Endothelial cell of umbilical vein (primary cell): ENCODE data around the gene TGFBI. TPM values are rescaled to one million over a fixed set of nuclear protein-coding genes. Genes with fewer than 3 reads are reported as not detected.

ENCODE experiments used
- BruUV-seq: library from RNA; stranded (reverse); fragments of 400-500 nt; replicated peaks from 2 replicates; lab custom pipeline; 2021; lab: Mats Ljungman, UMichigan
- CTCF ChIA-PET: fragments of 300-600, 350-600 bp; sonication (Branson Sonifier 250); formaldehyde crosslinking; loops from one replicate; lab custom pipeline; 2021; ENCODE audit warnings: antibody characterized with exemption, inconsistent platforms; lab: Charles Lee
- POLR2A ChIA-PET: fragments of 300-600, 350-600 bp; sonication (Branson Sonifier 250); formaldehyde crosslinking; loops from one replicate; lab custom pipeline; 2021; ENCODE audit warnings: antibody characterized with exemption, inconsistent platforms; lab: Charles Lee
- DNase-seq: peaks from one replicate; pipeline ENCODE4 v3.0.0-alpha.2; 2011; ENCODE audit warnings: low read depth, low spot score
- FAIRE-seq: peaks from 2 replicates; lab custom pipeline; 2011; peaks lifted over from hg19 to GRCh38; lab: Jason Lieb, UNC
- H2AFZ ChIP-seq: 2 replicates; pipeline ENCODE4 v1.6.0; 2012; ENCODE audit warnings: low read depth, low read length, control low read depth, inconsistent platforms
- H3K27ac ChIP-seq: 2 replicates; pipeline ENCODE4 v1.5.1; 2011; ENCODE audit warnings: low read depth, mild to moderate bottlenecking, control low read depth, low read length, moderate library complexity; ENCODE audit not compliant: insufficient read depth
- H3K27me3 ChIP-seq, 2 experiments: 2 replicates each; pipeline versions ENCODE4 v1.6.0 to v1.6.1; 2011; ENCODE audit warnings: low read length in 2 of 2, mixed read lengths in 1 of 2; ENCODE audit not compliant: control insufficient read depth in 2 of 2, insufficient read depth in 2 of 2
- H3K36me3 ChIP-seq, 2 experiments: 2 replicates in 1 of 2; 3 replicates in 1 of 2; pipeline ENCODE4 v1.5.1; 2011; ENCODE audit warnings: low read length in 2 of 2, mild to moderate bottlenecking in 1 of 2, moderate library complexity in 1 of 2; ENCODE audit not compliant: control insufficient read depth in 2 of 2, insufficient read depth in 2 of 2; ENCODE audit errors: extremely low read depth in 1 of 2
- H3K4me1 ChIP-seq: 3 replicates; pipeline ENCODE4 v1.5.1; 2011; ENCODE audit warnings: mild to moderate bottlenecking, low read length; ENCODE audit not compliant: control insufficient read depth, insufficient read depth; ENCODE audit errors: extremely low read depth
- H3K4me2 ChIP-seq: 2 replicates; pipeline ENCODE4 v1.6.1; 2011; ENCODE audit warnings: low read length, control low read depth, mixed read lengths; ENCODE audit not compliant: insufficient read depth
- H3K4me3 ChIP-seq, 3 experiments: fragments of 200-600 bp in 1 of 3; sonication (generic), shearing (Covaris generic) in 1 of 3; replicated peaks in 1 of 3; 2 replicates each; pipeline ENCODE4 v1.5.1; 2011 to 2016; ENCODE audit warnings: control low read depth in 3 of 3, low read length in 3 of 3, mild to moderate bottlenecking in 2 of 3, inconsistent platforms in 1 of 3, low read depth in 1 of 3, moderate library complexity in 1 of 3; ENCODE audit not compliant: insufficient read depth in 1 of 3
- H3K79me2 ChIP-seq: 2 replicates; pipeline ENCODE4 v1.6.0; 2012; ENCODE audit warnings: low read length, inconsistent platforms; ENCODE audit not compliant: control insufficient read depth, insufficient read depth
- H3K9ac ChIP-seq: replicated peaks from 2 replicates; pipeline ENCODE3; 2011; ENCODE audit warnings: low read length, control low read depth; ENCODE audit not compliant: insufficient read depth; ENCODE audit errors: extremely low read depth
- H3K9me1 ChIP-seq: replicated peaks from 3 replicates; pipeline ENCODE4 v1.6.0; 2011; ENCODE audit warnings: mild to moderate bottlenecking, low read length; ENCODE audit not compliant: control insufficient read depth, insufficient read depth; ENCODE audit errors: extremely low read depth
- H3K9me3 ChIP-seq: replicated peaks from 2 replicates; pipeline ENCODE4 v1.5.1; 2012; ENCODE audit warnings: low read length, inconsistent platforms; ENCODE audit not compliant: control insufficient read depth, insufficient read depth
- H4K20me1 ChIP-seq: replicated peaks from 2 replicates; pipeline ENCODE3; 2011; ENCODE audit warnings: mild to moderate bottlenecking, low read length; ENCODE audit not compliant: control insufficient read depth, insufficient read depth; ENCODE audit errors: extremely low read depth
- EZH2 ChIP-seq: IDR thresholded peaks from 2 replicates; pipeline ENCODE4 v1.6.1; 2012; ENCODE audit warnings: borderline replicate concordance, low read depth, mild to moderate bottlenecking, moderate library complexity, low read length, inconsistent platforms; ENCODE audit not compliant: severe bottlenecking
- FOS ChIP-seq: IDR thresholded peaks from 2 replicates; pipeline ENCODE4 v1.6.1; 2011; ENCODE audit warnings: mild to moderate bottlenecking, low read length, moderate library complexity, borderline replicate concordance; ENCODE audit not compliant: insufficient read depth
- GATA2 ChIP-seq: IDR thresholded peaks from 2 replicates; pipeline ENCODE4 v1.7.0; 2011; ENCODE audit warnings: low read depth, mild to moderate bottlenecking, moderate library complexity, mixed read lengths, low read length; ENCODE audit not compliant: insufficient read length, insufficient read depth
- JUN ChIP-seq: IDR thresholded peaks from 2 replicates; pipeline ENCODE4 v1.6.1; 2011; ENCODE audit warnings: borderline replicate concordance, low read depth; ENCODE audit not compliant: insufficient read length, insufficient read depth
- MYC ChIP-seq: IDR thresholded peaks from one replicate; pipeline ENCODE4 v1.6.1; 2011; ENCODE audit warnings: mild to moderate bottlenecking, low read depth, low read length
- POLR2A ChIP-seq: IDR thresholded peaks from 2 replicates; pipeline ENCODE4 v1.6.1; 2012; ENCODE audit warnings: low read depth, mild to moderate bottlenecking, control low read depth, low read length
- POLR2AphosphoS5 ChIP-seq: IDR thresholded peaks from 2 replicates; pipeline ENCODE4 v1.6.1; 2012; ENCODE audit warnings: low read depth, mild to moderate bottlenecking, control low read depth, low read length, moderate library complexity; ENCODE audit not compliant: insufficient read depth
- dilution Hi-C: fragments of 300-500 bp; cut with MboI; formaldehyde crosslinking; loops from one replicate; pipeline ENCODE4 v1.15.0; 2019; ENCODE audit warnings: low sequenced_read_pairs; ENCODE audit not compliant: extremely low pct_ligation_motif_present
- intact Hi-C: fragments of 100-400 bp; cut with micrococcal nuclease; formaldehyde crosslinking; loops from one replicate; pipeline ENCODE4 v1.10.0; 2022
- polyA plus RNA-seq, 4 experiments: library from polyadenylated mRNA; depleted of rRNA in 3 of 4; stranded (reverse) in 3 of 4; unstranded in 1 of 4; fragments of >200 nt; gene quantifications; 2 replicates each; pipeline versions ENCODE4 v1.2.1 to v1.2.3, GENCODE V29; 2011 to 2012; ENCODE audit warnings: missing spikeins in 1 of 4
- total RNA-seq: library from RNA; stranded (reverse); gene quantifications from 2 replicates; pipeline ENCODE4 v1.2.3, GENCODE V29; 2021
- TF ChIP-seq, protein P1 (sequence below): IDR thresholded peaks from 2 replicates; pipeline ENCODE4 v1.6.1; 2011; ENCODE audit not compliant: insufficient read depth, insufficient read length
- TF ChIP-seq, protein P2 (sequence below), 2 donors: IDR thresholded peaks; 1 replicate in 1 of 2; 2 replicates in 1 of 2; pipeline ENCODE4 v1.5.1; 2011; ENCODE audit warnings: low read length in 2 of 2, mild to moderate bottlenecking in 2 of 2, moderate library complexity in 2 of 2, control low read depth in 1 of 2, inconsistent platforms in 1 of 2, low read depth in 1 of 2; ENCODE audit not compliant: insufficient read depth in 1 of 2; ENCODE audit errors: extremely low read depth in 1 of 2

The TGFBI gene
- total and polyA plus RNA-seq, 2 donors (not counting 3 experiments of a cell fraction or from before 2014, with no cell fraction given), result 6.5 to 18.9 TPM

DNA sequence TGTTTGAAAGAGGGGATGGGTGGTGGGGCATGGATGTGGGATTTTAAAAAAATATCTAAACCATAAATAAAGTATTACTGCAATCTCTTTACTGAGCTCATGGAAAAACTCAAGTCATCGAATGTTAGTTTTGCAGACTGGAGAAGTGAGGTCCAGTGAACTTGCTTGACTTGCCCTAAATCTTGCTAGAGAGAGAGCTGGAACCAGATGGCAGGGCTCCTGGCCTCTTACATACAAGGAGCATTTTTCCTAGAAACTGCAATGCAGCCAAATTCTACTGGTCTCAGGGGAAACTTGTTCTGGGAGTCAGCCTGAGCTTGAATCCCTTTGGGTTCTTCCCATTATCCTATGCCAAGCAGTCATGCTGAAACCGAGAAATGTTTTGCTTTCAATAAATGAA, 2.9 kb upstream of the TGFBI start:
- no peaks in the 10 kb centered on the region for H3K27me3 ChIP-seq
- ChIA-PET POLR2A (interaction anchor here (0.6 kb wide), 1 partner anchor 10 kb away, joined by 4 read pairs; no protein-coding TSS in a partner anchor), CTCF (interaction anchor here (1.0 to 4.9 kb wide), 4 partner anchors 10 to 48 kb away, joined by 3 to 19 read pairs (median 4); no protein-coding TSS in a partner anchor)
- H3K4me1 ChIP-seq, result peaks cover 4% of the 10 kb centered on the region
- H3K79me2 ChIP-seq, result no peaks in the 10 kb centered on the region
- no peak overlapping the region for H2AFZ ChIP-seq
- H3K27ac ChIP-seq, result no peak overlapping the region
- no TSS peak for BruUV-seq
- TF ChIP-seq JUN (no peak), POLR2AphosphoS5 (no peak)
- TF ChIP-seq, protein P1, sequence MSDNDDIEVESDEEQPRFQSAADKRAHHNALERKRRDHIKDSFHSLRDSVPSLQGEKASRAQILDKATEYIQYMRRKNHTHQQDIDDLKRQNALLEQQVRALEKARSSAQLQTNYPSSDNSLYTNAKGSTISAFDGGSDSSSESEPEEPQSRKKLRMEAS, result no peak
- intact Hi-C loops (no loop called here), dilution Hi-C loops (no loop called here)
- H3K9me1 ChIP-seq, result no peaks in the 10 kb centered on the region
- H4K20me1 ChIP-seq, result no peaks in the 10 kb centered on the region
- no peak for FAIRE-seq
- no peak overlapping the region for H3K4me3 ChIP-seq
- no peak overlapping the region for H3K9ac ChIP-seq
- H3K4me2 ChIP-seq, result no peak overlapping the region
- no peaks in the 10 kb centered on the region for H3K36me3 ChIP-seq
- H3K9me3 ChIP-seq, result no peaks in the 10 kb centered on the region
- no peak for DNase-seq

DNA sequence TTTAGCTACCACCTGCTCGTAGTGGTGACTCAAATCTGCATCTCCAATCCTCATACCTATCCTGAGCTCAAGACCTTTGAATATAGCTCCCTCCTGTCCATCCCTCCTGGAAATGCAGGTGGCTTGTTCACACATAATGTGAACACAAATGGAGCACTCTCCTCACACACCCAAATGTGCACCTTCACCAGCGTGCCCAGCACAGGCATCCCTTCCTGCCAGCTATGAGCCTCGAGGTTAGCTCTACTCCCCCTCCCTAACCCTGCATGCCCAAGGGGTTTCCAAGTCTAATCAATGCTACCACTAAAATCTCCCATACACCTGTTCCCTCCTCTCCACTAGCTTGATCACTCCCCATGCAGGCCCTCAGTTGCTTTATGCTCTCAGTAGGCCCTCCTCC, 2.2 kb upstream of the TGFBI start:
- Histone ChIP-seq H3K9me3 (no peaks in the 10 kb centered on the region), H3K36me3 (no peaks in the 10 kb centered on the region), H3K27ac (no peak overlapping the region), H3K4me3 (no peak overlapping the region), H2AFZ (no peak overlapping the region), H3K9ac (no peak overlapping the region), H3K4me2 (no peak overlapping the region), H3K27me3 (no peaks in the 10 kb centered on the region), H4K20me1 (no peaks in the 10 kb centered on the region), H3K79me2 (no peaks in the 10 kb centered on the region), H3K4me1 (peaks cover 3% of the 10 kb centered on the region), H3K9me1 (no peaks in the 10 kb centered on the region)
- TF ChIP-seq EZH2 (no peak), POLR2AphosphoS5 (no peak), FOS (no peak), GATA2 (no peak), POLR2A (no peak), JUN (no peak), MYC (no peak)
- TF ChIP-seq, protein P1, result no peak
- TF ChIP-seq, protein P2, sequence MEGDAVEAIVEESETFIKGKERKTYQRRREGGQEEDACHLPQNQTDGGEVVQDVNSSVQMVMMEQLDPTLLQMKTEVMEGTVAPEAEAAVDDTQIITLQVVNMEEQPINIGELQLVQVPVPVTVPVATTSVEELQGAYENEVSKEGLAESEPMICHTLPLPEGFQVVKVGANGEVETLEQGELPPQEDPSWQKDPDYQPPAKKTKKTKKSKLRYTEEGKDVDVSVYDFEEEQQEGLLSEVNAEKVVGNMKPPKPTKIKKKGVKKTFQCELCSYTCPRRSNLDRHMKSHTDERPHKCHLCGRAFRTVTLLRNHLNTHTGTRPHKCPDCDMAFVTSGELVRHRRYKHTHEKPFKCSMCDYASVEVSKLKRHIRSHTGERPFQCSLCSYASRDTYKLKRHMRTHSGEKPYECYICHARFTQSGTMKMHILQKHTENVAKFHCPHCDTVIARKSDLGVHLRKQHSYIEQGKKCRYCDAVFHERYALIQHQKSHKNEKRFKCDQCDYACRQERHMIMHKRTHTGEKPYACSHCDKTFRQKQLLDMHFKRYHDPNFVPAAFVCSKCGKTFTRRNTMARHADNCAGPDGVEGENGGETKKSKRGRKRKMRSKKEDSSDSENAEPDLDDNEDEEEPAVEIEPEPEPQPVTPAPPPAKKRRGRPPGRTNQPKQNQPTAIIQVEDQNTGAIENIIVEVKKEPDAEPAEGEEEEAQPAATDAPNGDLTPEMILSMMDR (IDR thresholded peaks at IDR 0.05; ENCODE audit: extremely low read depth in 1 of 2, insufficient read depth in 1 of 2, low read depth in 1 of 2, low read length in 2 of 2), result no peak
- POLR2A ChIA-PET, result interaction anchor here (0.6 kb wide), 1 partner anchor 9 kb away, joined by 4 read pairs; no protein-coding TSS in a partner anchor
- no TSS peak for BruUV-seq
- intact Hi-C loops, result no loop called here
- no peak for DNase-seq
- no peak for FAIRE-seq
- dilution Hi-C loops, result no loop called here
- CTCF ChIA-PET, result interaction anchor here (1.0 to 4.9 kb wide), 3 partner anchors 9 to 49 kb away, joined by 3 to 19 read pairs (median 5); no protein-coding TSS in a partner anchor
